SK-N-SH treated with all-trans-retinoic acid at 6 μM for 48 hours (cell line): ENCODE results near the gene CDKN2D.
"Not testable (repeated sequence)": the region's sequence is repeated elsewhere in the genome, so short reads cannot be mapped to it uniquely, and the experiment has no call there.

Source experiments
- ATAC-seq: fragments of 200-7000 bp; cut with Tn5 transposase; 3 replicates; pipeline ENCODE4 v1.9.1; 2020; ENCODE audit warnings: mild to moderate bottlenecking, moderate library complexity
- BACH2 ChIP-seq: fragments of 250-450 bp; sonication (Bioruptor Pico); IDR thresholded peaks from 2 replicates; pipeline ENCODE4 v1.9.0; 2021; ENCODE audit warnings: mild to moderate bottlenecking, borderline replicate concordance
- CSDC2 ChIP-seq: fragments of 250-450 bp; sonication (Bioruptor Pico); IDR thresholded peaks from 2 replicates; pipeline ENCODE4 v1.5.0; 2020; ENCODE audit warnings: mild to moderate bottlenecking, moderate library complexity
- ESRRG ChIP-seq: fragments of 250-450 bp; sonication (Bioruptor Pico); IDR thresholded peaks from 2 replicates; pipeline ENCODE4 v1.6.1; 2021; ENCODE audit warnings: mild to moderate bottlenecking
- GLIS3 ChIP-seq: fragments of 250-450 bp; sonication (Bioruptor Pico); IDR thresholded peaks from 2 replicates; pipeline ENCODE4 v1.5.0; 2020; ENCODE audit warnings: mild to moderate bottlenecking, moderate library complexity
- ISL1 ChIP-seq: fragments of 250-450 bp; sonication (Bioruptor Pico); IDR thresholded peaks from 2 replicates; pipeline ENCODE4 v2.1.2; 2022; ENCODE audit warnings: mild to moderate bottlenecking, moderate library complexity
- OSR1 ChIP-seq: fragments of 250-450 bp; sonication (Bioruptor Pico); IDR thresholded peaks from 2 replicates; pipeline ENCODE4 v1.8.0; 2022; ENCODE audit warnings: moderate library complexity, mild to moderate bottlenecking, inconsistent platforms
- PPARA ChIP-seq: fragments of 250-450 bp; sonication (Bioruptor Pico); IDR thresholded peaks from 2 replicates; pipeline ENCODE4 v1.5.0; 2020; ENCODE audit warnings: mild to moderate bottlenecking, borderline replicate concordance
- RARB ChIP-seq: fragments of 250-450 bp; sonication (Bioruptor Pico); IDR thresholded peaks from 2 replicates; pipeline ENCODE4 v1.8.0; 2021; ENCODE audit warnings: mild to moderate bottlenecking, moderate library complexity
- TCF4 ChIP-seq: fragments of 250-450 bp; sonication (Bioruptor Pico); IDR thresholded peaks from 2 replicates; pipeline ENCODE4 v1.8.0; 2021; ENCODE audit warnings: mild to moderate bottlenecking, moderate library complexity, borderline replicate concordance
- TOX ChIP-seq: fragments of 250-450 bp; sonication (Bioruptor Pico); IDR thresholded peaks from 2 replicates; pipeline ENCODE4 v1.8.0; 2021; ENCODE audit warnings: mild to moderate bottlenecking, moderate library complexity, borderline replicate concordance
- ZC3H10 ChIP-seq: fragments of 250-450 bp; sonication (Bioruptor Pico); IDR thresholded peaks from 2 replicates; pipeline ENCODE4 v1.5.1; 2021; ENCODE audit warnings: mild to moderate bottlenecking, moderate library complexity
- ZFP3 ChIP-seq: fragments of 250-450 bp; sonication (Bioruptor Pico); IDR thresholded peaks from 2 replicates; pipeline ENCODE4 v1.5.0; 2020; ENCODE audit warnings: mild to moderate bottlenecking, moderate library complexity
- ZFP30 ChIP-seq: fragments of 450-650 bp; formaldehyde crosslinking; IDR thresholded peaks from 2 replicates; pipeline ENCODE4 v1.5.0; 2022; ENCODE audit warnings: mild to moderate bottlenecking, moderate library complexity
- ZNF565 ChIP-seq: fragments of 450-650 bp; formaldehyde crosslinking; conservative IDR thresholded peaks from 2 replicates; pipeline ENCODE4 v1.5.0; 2020; ENCODE audit warnings: low read depth, mild to moderate bottlenecking, moderate library complexity
- ZNF8 ChIP-seq: fragments of 450-650 bp; formaldehyde crosslinking; IDR thresholded peaks from 2 replicates; pipeline ENCODE4 v1.5.0; 2020; ENCODE audit warnings: mild to moderate bottlenecking, moderate library complexity
- TF ChIP-seq, protein P1 (sequence below): fragments of 250-450 bp; sonication (Bioruptor Pico); IDR thresholded peaks from 2 replicates; pipeline ENCODE4 v1.5.1; 2021; ENCODE audit warnings: mild to moderate bottlenecking, moderate library complexity
- TF ChIP-seq, protein P2 (sequence below): fragments of 250-450 bp; sonication (Bioruptor Pico); IDR thresholded peaks from 2 replicates; pipeline ENCODE4 v1.8.0; 2021; ENCODE audit warnings: low read depth, mild to moderate bottlenecking, moderate library complexity, borderline replicate concordance
- TF ChIP-seq, protein P3 (sequence below): fragments of 250-450 bp; sonication (Bioruptor Pico); IDR thresholded peaks from 2 replicates; pipeline ENCODE4 v1.8.0; 2020; ENCODE audit warnings: mild to moderate bottlenecking, moderate library complexity, borderline replicate concordance
- TF ChIP-seq, protein P4 (sequence below): fragments of 250-450 bp; sonication (Bioruptor Pico); IDR thresholded peaks from 2 replicates; pipeline ENCODE4 v1.5.1; 2020; ENCODE audit warnings: low read depth, mild to moderate bottlenecking, moderate library complexity

Gene CDKN2D

DNA sequence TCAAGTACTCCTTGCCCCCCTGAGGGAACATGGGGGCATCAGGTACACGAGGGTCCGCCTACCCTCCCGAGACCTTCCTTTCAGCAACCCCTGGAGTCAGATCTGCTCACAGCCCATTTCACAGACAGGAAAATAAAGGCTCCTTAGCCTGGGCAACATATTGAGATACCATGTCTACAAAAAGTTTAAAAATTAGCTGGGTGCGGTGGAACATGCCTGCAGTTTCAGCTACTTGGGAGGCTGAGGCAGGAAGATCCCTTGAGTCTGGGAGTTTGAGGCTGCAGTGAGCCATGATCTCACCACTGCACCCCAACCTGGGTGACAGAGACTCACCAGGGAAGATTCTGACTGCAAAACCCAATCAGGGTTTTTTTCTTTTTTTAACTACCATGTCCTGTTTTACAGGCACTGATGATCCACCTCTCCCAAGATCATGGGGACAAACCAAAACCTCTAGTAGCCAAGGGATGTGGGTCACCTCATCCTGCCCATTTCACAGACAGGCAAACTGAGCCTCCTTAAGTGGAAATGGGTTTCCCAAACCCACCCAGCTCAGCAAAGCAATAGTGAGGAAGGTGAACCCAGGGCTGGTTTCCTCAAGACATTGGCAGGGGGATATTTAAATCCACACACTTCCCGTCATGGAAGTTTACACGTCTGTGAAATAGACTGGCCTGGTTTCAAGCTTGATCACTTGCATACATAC lies 6.4 kb upstream of the CDKN2D start (continued):
- TF ChIP-seq ZC3H10 (CRISPR knock-in tag) = no peak
- no peak for TF ChIP-seq ZNF8
- TF ChIP-seq, protein P1, sequence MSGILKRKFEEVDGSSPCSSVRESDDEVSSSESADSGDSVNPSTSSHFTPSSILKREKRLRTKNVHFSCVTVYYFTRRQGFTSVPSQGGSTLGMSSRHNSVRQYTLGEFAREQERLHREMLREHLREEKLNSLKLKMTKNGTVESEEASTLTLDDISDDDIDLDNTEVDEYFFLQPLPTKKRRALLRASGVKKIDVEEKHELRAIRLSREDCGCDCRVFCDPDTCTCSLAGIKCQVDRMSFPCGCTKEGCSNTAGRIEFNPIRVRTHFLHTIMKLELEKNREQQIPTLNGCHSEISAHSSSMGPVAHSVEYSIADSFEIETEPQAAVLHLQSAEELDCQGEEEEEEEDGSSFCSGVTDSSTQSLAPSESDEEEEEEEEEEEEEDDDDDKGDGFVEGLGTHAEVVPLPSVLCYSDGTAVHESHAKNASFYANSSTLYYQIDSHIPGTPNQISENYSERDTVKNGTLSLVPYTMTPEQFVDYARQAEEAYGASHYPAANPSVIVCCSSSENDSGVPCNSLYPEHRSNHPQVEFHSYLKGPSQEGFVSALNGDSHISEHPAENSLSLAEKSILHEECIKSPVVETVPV (CRISPR knock-in tag) = no peak

DNA sequence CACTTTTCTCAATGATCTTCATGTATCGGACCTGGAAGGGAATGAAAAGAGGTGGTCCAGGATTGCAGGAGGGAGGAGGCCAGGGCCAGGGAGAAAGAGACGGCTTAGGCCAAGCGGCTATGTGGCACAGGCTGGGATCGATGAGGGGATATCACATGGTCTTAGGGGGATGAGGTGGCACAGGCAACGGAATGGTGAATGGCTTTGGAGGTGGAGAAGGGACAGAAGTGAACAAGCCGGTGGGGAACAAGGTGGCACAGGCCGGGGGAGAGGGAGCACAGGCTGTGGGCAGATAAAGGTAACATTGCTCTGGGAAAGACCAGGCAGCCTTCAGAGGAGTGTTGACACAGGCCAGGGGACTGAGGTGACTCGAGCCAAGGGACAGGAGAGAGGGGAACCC lies 5.7 kb upstream of the CDKN2D start:
- no peak for TF ChIP-seq TCF4 (CRISPR knock-in tag)
- TF ChIP-seq ZNF8 = no peak
- TF ChIP-seq OSR1 (CRISPR knock-in tag) = no peak
- no peak for TF ChIP-seq GLIS3 (CRISPR knock-in tag)
- TF ChIP-seq TOX = no peak
- no peak for TF ChIP-seq RARB (CRISPR knock-in tag)
- no peak for TF ChIP-seq ZNF565 (CRISPR knock-in tag)
- TF ChIP-seq, protein P2, sequence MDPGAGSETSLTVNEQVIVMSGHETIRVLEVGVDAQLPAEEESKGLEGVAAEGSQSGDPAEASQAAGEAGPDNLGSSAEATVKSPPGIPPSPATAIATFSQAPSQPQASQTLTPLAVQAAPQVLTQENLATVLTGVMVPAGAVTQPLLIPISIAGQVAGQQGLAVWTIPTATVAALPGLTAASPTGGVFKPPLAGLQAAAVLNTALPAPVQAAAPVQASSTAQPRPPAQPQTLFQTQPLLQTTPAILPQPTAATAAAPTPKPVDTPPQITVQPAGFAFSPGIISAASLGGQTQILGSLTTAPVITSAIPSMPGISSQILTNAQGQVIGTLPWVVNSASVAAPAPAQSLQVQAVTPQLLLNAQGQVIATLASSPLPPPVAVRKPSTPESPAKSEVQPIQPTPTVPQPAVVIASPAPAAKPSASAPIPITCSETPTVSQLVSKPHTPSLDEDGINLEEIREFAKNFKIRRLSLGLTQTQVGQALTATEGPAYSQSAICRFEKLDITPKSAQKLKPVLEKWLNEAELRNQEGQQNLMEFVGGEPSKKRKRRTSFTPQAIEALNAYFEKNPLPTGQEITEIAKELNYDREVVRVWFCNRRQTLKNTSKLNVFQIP = no peak
- TF ChIP-seq ESRRG (CRISPR knock-in tag) = no peak
- no peak for TF ChIP-seq CSDC2 (CRISPR knock-in tag)
- TF ChIP-seq BACH2 (CRISPR knock-in tag) = no peak
- no peak for TF ChIP-seq ZFP3 (CRISPR knock-in tag)
- no peak for TF ChIP-seq ZFP30 (CRISPR knock-in tag)
- TF ChIP-seq, protein P1 (CRISPR knock-in tag) = no peak
- TF ChIP-seq ZC3H10 (CRISPR knock-in tag) = no peak
- no peak for ATAC-seq

DNA sequence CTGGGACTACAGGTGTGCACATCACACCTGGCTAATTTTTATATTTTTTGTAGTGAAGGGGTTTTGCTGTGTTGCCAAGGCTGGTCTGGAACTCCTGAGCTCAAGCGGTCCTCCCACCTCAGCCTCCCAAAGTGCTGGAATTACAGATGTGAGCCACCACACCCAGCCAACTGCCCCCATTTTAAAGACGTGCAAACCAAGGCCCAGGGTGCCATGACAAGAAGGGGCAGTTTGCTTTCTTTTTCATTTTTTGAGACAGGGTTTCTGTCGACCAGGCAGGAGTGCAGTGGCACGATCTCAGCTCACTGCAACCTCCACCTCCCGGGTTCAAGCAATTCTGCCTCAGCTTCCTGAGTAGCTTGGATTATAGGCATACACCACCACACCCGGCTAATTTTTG lies 5.0 kb upstream of the CDKN2D start:
- not testable (repeated sequence) for ATAC-seq

DNA sequence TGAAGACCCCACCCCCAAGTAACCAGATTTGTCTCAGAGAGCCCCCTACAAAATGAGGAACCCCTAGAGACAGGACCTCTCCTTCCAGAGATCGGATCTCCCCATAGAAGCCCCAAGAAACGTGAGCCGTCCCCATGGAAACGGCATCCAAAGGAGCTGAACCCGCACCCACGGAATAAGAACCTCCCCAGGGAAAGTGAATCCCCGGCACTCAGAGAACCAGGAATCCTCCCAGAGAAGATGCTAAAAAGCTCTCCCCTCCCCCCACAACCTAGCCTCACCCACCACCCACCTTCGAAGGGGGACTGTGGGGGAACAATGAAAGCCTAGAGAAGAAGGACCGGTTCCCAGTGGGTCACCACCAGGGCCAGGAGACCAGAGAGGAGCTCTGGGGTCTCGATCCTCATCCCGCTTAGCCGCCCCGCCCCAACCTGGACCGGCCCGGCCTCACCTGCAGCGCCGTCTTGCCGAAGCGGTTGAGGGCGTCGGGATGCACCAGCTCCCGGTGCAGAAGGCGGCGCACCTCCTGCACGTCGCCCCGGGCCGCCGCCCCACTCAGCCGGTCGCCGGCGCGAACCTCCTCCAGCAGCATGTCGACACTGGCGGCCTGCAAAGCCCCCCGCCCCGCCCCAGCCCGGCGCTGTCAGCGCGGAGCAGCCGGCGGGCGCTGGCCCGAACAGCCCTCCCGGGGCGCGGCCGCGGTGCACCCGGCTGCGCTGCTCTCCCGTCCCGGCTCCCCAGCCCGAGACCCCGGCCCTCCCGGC lies 535 bp downstream of the CDKN2D start:
- ATAC-seq = no peak
- no peak for TF ChIP-seq TCF4 (CRISPR knock-in tag)
- no peak for TF ChIP-seq OSR1 (CRISPR knock-in tag)
- no peak for TF ChIP-seq BACH2 (CRISPR knock-in tag)
- no peak for TF ChIP-seq ESRRG (CRISPR knock-in tag)
- TF ChIP-seq ZC3H10 (CRISPR knock-in tag) = no peak
- no peak for TF ChIP-seq ISL1 (CRISPR knock-in tag)
- TF ChIP-seq, protein P3, sequence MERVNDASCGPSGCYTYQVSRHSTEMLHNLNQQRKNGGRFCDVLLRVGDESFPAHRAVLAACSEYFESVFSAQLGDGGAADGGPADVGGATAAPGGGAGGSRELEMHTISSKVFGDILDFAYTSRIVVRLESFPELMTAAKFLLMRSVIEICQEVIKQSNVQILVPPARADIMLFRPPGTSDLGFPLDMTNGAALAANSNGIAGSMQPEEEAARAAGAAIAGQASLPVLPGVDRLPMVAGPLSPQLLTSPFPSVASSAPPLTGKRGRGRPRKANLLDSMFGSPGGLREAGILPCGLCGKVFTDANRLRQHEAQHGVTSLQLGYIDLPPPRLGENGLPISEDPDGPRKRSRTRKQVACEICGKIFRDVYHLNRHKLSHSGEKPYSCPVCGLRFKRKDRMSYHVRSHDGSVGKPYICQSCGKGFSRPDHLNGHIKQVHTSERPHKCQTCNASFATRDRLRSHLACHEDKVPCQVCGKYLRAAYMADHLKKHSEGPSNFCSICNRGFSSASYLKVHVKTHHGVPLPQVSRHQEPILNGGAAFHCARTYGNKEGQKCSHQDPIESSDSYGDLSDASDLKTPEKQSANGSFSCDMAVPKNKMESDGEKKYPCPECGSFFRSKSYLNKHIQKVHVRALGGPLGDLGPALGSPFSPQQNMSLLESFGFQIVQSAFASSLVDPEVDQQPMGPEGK (CRISPR knock-in tag) = no peak
- TF ChIP-seq PPARA (CRISPR knock-in tag) = no peak
- no peak for TF ChIP-seq ZFP30 (CRISPR knock-in tag)
- TF ChIP-seq ZNF565 (CRISPR knock-in tag) = no peak
- no peak for TF ChIP-seq RARB (CRISPR knock-in tag)
- TF ChIP-seq CSDC2 (CRISPR knock-in tag) = no peak
- TF ChIP-seq, protein P4, sequence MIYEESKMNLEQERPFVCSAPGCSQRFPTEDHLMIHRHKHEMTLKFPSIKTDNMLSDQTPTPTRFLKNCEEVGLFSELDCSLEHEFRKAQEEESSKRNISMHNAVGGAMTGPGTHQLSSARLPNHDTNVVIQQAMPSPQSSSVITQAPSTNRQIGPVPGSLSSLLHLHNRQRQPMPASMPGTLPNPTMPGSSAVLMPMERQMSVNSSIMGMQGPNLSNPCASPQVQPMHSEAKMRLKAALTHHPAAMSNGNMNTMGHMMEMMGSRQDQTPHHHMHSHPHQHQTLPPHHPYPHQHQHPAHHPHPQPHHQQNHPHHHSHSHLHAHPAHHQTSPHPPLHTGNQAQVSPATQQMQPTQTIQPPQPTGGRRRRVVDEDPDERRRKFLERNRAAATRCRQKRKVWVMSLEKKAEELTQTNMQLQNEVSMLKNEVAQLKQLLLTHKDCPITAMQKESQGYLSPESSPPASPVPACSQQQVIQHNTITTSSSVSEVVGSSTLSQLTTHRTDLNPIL = no peak
- TF ChIP-seq ZFP3 (CRISPR knock-in tag) = no peak
- TF ChIP-seq, protein P1 (CRISPR knock-in tag) = no peak
- TF ChIP-seq ZNF8 = no peak
- TF ChIP-seq TOX = no peak
- TF ChIP-seq, all 23 proteins: peak for 0
